ENCODE data around the gene ZNF672.

DNA sequence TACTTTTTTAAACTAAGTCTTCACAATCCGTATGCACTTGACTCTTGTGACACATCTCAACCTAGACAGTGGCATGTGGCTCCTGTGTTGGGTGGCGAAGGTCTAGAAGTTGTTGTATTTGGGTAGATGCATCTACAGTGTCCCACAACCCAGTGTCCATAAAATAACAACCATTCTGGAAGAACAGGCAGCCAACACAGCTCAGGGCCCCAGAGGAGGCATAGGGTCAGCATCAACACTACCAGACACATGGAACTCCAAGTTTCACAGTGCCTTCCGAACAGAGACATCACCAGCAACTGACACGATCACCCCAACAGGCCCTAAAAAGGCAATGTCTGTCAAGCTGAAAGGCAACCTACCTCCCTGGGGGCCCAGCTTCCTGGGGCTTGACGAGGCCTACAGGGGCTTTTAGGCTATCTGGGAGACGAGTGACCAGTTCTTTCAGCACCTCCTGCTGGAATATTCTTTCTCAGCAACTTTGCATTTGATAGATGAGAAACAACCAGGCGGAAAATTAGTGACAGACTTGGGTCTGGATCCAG, 17.9 kb upstream of the ZNF672 start:
- TF ChIP-seq ZNF431 (CRISPR knock-in tag; IDR thresholded peaks at IDR 0.05; ENCODE audit: borderline replicate concordance, low read depth) (no peak), SMAD9 (CRISPR knock-in tag; IDR thresholded peaks at IDR 0.05) (no peak), JUND (CRISPR knock-in tag; IDR thresholded peaks at IDR 0.05) (no peak), XRCC5 (optimal IDR thresholded peaks at IDR 0.05; ENCODE audit: low read length) (no peak), CREM (IDR thresholded peaks at IDR 0.05) (no peak), CREM (CRISPR knock-in tag; IDR thresholded peaks at IDR 0.05) (no peak)

Measured in HepG2 (cell line).